Embryonic facial prominence (tissue), 1 donor: ENCODE results near the gene NKIRAS1.
"Not testable (repeated sequence)": the region's sequence is repeated elsewhere in the genome, so short reads cannot be mapped to it uniquely, and the experiment has no call there.

ENCODE experiments used
- DNase-seq: peaks from one replicate; pipeline ENCODE4 v3.0.0-alpha.2; 2016; ENCODE audit errors: extremely low spot score

NKIRAS1 gene

DNA sequence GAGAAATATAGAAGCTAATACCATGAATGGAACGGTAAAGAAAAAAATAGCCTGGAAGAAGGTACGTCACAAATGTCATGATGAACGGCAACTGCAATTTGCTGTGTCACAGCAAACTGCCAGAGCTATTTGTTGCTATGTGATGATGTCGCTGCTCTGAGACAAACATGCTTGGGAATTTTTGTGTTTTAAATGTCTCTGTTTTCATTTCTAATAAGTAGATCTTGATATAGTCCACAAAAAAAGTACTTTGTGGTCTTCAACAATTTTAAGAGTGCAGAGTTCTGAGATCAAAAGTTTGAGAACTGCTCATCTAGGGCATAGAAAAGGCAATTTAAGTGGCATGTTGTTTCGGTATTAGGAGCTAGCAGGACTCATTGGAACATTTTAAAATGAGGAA, 24.0 kb upstream of the NKIRAS1 start:
- DNase-seq = no peak

DNA sequence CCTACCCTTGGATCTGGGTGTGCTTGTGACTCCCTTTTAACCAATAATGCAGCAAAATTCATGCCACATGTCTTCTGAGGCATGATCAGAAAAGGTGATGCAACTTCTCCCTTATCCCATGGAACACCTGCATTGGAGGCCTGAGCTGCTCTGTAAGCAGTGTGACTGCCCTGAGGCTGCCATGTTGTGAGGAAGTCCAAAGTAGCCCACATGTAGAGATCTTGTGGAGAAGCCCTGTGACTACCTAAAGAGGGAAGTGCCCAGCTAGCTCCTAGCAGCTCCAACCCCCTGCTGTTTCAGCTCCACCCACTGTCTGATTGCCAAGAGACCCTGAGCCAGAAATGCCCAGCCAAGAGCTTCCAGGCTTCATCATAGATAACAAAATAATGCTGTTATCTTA, 21.9 kb upstream of the NKIRAS1 start:
- no peak for DNase-seq

DNA sequence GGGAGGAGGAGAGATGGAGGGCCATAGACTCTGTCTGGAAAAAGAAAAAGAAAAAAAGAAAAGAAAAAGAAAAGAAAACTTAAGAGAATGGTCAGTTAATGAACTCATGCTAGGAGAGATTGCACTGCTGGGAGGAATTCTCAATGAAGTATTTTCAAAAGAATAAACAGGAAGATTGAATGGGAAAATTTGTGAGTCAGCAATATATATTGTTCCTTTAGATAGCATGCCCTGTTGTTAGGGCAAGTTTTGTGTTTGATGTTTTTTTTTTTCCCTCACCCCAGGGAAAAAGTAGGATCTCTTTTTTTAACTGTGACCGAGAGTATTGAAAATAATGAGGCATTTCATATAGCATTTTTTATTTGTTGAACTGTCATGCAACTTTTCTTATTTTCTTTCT, 20.5 kb upstream of the NKIRAS1 start:
- no peak for DNase-seq

DNA sequence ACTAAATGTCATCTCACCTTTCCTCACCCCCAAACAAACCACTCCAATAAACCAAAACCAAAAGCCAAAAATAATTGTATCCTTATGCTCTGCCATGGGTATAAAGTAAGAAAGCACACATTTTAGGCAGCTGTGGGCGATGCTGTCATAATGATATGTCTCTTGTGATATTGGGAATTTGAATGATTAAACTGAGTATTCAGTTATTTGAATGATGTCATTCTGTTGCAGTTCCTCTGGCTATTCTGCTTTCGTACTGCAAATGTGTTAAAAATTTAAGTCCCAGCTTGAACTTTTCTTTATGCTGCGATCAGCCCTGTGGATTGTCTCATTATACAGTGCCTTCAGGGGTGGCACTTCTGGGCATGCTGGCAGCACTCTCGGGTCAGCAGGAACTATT, 17.5 kb upstream of the NKIRAS1 start:
- no peak for DNase-seq

DNA sequence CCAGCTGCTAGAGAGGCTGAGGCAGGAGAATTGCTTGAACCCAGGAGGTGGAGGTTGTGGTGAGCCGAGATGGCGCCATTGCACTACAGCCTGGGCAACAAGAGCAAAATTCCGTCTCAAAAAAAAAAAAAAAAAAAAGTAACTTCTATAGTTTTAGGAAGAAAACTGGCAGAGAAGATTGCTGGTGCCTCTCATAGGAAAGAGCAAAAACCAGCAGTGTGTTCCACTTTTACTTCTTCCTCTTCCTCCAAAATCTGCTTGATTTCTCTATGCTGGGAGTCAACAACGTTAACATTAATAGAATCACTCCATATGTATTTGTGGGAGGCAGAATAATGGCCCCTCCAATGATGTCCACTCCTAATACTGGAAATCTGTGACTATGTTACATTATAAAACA, 15.8 kb upstream of the NKIRAS1 start:
- DNase-seq = no peak

DNA sequence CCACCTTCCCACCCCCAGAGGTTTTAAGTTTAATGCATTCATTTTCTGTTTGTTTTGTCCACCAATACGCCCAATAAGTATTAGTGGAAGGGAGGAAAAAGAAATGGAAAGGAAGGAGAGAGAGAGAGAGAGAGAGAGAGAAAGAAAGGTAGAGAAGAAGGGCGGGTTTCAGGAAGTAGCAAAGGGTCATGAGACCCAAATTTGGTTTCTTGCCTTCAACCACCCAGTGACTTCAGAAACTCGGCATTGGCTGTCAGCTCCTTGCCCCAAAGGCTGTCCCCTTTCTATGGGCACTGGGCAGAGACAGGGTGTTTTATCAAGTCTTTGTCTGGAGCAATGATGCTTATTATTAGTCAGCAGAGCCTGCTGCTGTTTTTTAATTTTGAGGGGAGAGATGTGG, 14.8 kb upstream of the NKIRAS1 start:
- no peak for DNase-seq

DNA sequence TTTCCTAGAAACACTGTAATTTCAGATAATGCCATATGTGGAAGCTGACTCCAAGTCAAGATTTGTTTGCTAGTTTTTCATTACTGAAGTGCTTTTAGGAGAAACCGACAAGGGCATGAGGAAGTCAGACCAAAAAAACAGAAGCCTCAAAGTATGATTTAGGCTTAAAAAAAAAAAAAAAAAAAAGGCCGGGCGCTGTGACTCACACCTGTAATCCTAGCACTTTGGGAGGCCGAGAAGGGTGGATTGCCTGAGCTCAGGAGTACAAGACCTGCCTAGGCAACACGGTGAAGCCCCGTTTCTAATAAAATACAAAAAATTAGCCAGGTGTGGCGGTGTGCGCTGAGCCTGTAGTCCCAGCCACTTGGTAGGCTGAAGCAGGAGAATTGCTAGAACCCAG, 11.7 kb upstream of the NKIRAS1 start:
- DNase-seq = no peak

DNA sequence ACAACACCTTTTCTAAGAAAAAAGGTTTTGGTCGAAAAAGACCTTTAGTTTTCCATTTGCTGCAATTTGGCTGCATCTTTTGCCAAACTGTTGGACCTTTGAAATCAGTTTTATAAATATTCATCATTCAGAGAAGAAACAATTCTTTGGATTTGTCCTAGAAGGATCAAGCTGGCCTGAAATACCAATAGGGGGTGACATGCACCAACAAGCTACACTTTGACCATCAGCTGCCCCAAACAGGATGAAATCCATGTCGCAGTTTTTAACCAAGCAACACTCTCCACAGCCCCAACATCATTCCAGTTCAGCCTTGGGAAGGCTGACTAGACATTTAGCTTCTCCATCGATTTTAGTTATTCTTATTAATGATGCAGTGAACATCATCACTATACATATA, 9.9 kb upstream of the NKIRAS1 start:
- no peak for DNase-seq

DNA sequence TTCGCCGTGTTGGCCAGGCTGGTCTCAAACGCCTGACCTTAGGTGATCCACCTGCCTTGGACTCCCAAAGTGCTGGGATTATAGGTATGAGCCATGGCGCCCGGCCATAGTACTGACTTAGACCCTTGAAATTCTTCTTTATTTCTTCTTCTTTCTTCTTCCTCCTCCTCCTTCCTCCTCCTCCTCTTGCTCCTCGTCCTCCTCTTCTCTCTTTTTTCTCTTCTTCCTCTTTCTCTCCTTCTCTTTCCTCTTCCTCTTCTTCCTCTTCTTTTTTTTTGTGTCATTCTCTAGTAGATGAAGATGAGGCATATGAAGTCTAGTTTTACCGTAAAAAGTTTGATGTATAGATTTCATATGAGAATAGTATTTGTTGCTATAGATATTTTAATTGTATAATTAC, 9.5 kb upstream of the NKIRAS1 start:
- no peak for DNase-seq

DNA sequence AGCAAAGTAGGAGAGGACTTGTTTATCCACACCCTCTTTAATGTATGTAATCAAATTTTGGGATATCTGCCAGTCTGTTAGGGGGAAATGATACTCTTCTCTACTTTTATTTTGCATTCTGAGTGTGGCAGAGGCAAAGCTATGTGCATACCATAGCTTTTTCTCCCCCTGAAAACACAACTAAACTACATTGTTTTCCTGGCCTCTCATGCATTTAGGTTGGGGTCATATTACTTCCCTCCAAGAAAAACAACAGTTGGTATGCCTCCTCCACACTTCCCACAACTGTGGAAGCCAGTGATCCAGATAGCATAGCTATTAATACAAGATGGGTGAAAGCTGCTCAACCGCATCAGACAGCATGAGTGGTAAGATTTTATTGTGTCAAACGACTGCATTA, 7.0 kb upstream of the NKIRAS1 start:
- no peak for DNase-seq

DNA sequence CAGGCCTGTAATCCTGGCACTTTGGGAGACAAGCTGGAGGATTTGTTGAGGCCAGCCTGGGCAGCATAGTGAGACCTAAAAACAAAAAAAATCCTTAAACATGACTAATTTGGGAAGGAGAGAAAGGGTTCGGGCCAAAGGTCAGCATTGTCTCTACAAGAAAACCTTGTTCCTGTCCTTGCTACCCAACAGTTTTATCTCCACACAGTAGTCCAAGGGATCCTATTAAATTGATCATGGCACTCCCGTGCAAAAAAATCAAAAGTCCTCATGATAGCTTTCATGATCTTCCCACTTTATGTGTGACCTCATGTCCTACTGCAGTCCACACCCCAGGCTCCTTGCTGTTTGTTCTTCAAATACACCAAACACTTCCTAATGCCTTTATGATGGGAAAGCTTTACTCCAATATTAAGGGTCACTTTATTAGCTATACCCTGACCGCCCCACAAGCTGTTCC, 4.3 kb upstream of the NKIRAS1 start:
- DNase-seq = no peak

DNA sequence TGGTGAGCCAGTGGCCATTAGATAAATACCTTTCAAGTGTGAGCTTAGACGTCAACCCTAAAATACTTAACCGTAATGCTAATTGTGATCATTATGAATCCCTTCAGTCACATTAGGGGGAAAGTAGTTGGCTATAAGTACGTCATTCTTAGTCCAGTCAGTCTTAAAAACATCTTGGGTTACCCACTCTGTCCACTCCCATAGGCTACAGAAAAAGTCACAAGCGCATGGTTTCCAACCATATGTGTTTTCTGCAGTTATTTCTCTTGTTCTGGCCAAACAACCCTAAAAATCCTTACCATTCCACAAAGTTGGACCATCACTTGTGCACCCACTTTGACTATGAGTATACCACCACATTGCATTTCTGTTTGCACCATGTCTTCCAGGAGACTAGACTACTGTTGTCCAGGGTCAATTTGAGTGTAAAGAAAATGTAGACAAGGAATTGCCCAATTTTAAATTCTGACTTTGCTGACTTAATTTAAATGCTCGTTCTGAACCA, 3.4 kb upstream of the NKIRAS1 start:
- DNase-seq = no peak

DNA sequence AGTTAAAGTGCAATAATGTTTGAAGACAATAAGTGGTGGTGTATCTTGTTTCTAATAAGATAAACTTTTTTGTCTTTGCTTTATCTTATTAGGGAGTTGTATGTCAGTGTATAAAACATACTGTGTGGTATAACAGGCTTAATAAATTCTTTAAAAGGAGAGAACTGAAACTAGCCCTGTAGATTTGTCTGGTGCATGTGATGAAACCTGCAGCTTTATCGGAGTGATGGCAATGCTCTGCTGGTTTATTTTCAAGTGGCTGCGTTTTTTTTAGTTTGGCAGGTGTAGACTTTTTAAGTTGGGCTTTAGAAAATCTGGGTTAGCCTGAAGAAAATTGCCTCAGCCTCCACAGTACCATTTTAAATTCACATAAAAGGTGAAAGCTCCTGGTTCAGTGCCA, 2.8 kb upstream of the NKIRAS1 start:
- no peak for DNase-seq

DNA sequence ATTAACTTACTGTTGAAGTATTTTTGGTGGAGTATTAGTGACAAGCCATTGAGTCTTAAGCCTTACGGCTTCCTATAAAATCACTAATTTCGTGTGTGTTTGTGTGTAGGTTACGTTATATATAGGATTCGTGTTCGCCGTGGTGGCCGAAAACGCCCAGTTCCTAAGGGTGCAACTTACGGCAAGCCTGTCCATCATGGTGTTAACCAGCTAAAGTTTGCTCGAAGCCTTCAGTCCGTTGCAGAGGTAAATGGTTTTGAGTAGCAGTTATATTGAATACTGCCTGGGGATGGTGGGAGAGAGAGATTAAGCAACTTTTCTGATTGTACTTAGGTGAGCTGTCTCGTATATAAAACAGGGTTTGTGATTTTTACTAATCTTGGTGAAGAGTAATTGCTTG, 1.5 kb upstream of the NKIRAS1 start:
- not testable (repeated sequence) for DNase-seq

DNA sequence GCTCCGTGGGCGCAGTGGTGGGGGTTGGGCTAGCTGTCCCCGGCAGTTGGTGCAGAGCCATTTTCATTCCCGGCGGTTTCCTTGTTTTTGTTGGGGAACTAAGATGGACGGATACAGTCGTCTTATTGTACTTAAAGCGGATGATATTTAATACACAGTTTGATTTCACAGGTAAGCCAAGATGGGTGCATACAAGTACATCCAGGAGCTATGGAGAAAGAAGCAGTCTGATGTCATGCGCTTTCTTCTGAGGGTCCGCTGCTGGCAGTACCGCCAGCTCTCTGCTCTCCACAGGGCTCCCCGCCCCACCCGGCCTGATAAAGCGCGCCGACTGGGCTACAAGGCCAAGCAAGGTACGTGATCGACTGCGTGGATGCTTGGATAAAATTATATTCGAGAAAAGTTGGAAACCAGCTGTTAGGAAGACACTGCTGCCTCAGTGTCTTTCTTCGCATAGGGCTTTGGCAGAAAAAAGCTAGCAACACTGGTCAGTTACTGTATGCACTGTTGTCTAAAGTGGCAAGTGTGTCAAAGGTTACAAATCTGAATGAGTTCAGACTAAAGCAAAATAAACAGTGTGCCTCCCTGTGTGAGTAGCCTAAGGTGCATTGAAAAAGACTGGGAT, 1.0 kb upstream of the NKIRAS1 start:
- DNase-seq = not testable (repeated sequence)

DNA sequence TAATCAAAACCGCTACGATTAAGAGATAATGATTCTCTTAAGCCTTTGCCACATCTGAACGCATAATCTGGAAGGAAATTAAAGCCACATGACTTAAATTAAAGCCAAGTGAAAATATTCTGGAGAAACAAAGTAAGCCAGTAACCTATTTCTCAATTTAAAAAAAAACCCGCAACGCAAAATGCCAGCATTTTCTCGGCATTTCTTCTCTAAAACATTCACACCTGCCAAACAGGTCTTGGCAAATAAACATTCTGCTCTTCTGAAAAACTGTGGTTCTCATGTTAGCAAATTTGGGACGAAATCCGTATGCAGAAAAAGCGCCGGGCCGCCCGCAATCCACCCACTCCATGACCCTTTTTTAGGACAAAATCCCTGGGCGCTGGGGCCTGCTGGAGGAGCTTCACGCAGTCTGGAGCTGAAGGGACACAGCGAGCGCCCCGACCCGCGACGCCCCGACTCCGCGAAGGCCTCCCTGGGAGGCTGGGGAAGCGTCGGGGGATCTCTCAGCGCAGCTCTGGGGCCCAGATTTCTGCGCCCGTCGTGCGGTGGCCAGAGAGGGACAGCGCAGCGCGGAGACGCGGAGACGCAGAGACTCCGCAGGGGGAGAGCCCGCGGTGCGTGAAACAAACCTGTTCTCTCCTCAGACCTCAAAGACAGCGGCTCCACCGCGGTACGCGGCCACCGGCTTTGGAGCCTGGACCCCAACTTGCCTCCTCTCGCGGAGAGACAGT, 471 bp downstream of the NKIRAS1 start:
- no peak for DNase-seq

DNA sequence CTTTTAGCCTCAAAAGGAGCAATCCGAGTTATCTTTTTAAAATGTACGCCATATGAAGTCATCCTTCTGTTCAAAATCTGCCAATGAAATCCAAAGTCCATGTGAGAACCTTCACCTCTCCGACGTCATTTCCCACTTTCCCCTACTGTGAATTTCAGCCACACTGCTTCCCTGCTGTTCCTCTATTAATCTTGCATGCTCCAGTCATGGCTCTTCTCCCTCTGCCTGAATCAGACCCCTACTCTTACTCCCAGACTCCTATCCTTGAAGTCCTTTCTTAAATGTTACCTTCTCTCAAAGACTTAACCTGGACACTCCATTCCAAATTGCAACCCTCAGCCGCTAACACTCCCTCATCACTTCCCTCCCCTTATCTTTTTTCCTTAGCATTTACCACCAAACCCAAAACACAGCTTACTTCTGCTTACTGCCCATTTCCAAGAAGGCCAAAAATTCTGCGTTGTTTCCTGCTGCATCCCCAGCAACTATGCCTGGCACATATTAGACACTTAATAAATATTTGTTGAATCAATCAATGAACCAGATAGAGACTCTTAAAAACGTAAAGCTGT, 1.2 kb downstream of the NKIRAS1 start:
- DNase-seq = no peak

DNA sequence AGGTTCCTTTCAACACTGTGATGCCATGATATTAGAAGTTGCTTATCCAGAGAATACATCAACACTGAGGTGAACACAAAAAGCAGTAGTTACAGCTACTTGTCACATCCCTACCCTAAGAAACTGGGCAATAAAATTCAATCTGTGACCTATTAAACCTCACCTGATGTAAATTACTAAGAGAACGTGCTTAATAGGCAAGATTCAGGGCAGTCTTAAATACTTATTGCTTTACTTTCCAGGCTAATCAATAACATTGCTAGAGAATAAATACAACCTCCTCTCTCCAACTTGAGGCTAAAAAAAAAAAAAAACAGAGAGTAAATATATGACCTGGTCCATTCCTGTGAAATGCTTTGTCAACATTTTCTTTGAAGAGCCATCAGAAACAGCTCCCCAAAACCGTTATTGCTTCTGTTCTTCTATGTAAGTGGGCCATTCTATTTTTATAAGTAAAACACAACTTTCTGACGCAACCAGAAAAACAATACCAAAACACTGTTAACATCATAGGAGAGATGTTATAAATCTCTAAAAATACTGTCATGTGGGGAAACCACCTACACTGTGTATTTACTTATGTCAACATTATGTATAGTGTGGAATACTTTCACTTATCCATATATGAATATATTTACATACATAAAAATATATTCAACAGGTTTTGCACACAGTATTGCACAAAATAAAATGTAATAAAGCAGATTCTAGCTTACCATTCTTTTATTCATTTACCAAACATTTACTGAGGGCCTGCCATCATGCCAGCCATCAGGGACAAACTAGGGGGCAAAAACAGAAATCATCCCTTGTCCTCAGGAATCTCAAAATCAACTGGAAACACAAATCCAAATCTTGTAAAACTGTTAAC, 2.7 kb downstream of the NKIRAS1 start:
- DNase-seq = no peak

DNA sequence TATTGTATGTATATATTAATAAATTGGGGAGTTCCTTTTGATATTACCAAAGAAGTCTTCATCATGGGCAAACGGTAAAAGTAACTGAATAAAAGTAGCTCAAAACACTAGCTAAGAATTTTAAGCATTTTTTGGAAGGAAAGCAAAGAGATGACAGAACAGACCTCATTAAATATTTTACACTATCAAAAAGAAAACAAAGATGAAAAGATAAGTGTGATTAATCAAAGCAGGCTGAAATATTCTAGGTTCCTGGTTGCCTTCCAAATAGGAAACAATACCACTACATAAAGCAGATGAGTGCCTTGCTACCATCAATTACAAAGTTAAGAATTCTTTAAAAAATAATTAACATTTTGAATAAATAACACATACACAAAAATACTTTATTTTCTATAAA, 3.6 kb downstream of the NKIRAS1 start:
- DNase-seq = no peak

DNA sequence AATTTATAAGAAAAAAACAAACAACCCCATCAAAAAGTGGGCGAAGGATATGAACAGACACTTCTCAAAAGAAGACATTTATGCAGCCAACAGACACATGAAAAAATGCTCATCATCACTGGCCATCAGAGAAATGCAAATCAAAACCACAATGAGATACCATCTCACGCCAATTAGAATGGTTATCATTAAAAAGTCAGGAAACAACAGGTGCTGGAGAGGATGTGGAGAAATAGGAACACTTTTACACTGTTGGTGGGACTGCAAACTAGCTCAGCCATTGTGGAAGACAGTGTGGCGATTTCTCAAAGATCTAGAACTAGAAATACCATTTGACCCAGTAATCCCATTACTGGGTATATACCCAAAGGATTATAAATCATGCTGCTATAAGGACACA, 4.5 kb downstream of the NKIRAS1 start:
- DNase-seq = not testable (repeated sequence)

DNA sequence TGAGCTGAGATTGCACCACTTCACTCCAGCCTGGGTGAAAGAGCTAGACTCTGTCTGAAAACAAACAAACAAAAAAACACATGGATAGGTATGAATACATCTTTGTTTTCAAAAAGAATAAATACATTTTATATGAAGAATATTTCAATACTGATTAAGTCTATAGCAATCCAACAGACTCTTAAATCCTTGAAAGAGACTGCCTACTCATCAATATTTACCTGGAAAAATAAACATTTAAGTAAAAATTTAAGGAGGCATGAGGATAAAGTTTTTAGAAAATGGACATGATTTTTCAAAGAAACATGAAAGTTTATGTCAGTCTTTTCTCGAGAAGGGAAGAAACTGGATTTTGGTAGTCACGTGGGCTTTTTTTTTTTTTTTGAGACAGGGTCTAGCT, 5.4 kb downstream of the NKIRAS1 start:
- DNase-seq = no peak

DNA sequence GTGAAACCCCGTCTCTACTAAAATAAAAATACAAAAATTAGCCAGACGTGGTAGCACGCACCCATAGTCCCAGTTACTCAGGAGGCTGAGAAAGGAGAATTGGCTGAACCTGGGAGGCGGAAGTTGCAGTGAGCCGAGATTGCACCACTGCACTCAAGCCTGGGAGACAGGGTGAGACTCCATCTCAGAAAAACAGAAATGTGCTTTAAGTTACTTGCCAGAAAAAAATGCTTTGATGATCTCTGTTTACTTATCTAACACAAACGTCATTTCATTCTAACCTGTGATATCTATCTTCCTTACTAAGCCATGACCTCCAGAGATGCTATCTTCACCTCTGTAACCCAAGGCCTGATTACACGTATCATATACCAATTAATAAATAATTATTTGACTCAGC, 7.4 kb downstream of the NKIRAS1 start:
- no peak for DNase-seq
